HG03558 (cell line): ENCODE data around the gene NAALAD2.
"Not testable (repeated sequence)": the region's sequence is repeated elsewhere in the genome, so short reads cannot be mapped to it uniquely, and the experiment has no call there.

Experiments
- ATAC-seq: cut with Tn5 transposase; IDR thresholded peaks from one replicate; pipeline ENCODE4 v1.9.1; 2021; ENCODE audit warnings: moderate number of reproducible peaks; ENCODE audit not compliant: unreplicated experiment; ENCODE audit errors: extremely low read depth

NAALAD2 gene

GRCh38 chr11:90134478-90135003 is at the start of gene NAALAD2:
Gene NAALAD2 (plus strand): TSS chr11:90134663. CDS start chr11:90134759, 96 bp downstream.
- ATAC-seq: peak; percentile 82

- ATAC-seq: not testable (repeated sequence)
Measured at GRCh38 chr11:90085650-90086049, 48.8 kb upstream of the NAALAD2 start, which contains the start of gene UBTFL1. Gene UBTFL1 (plus strand): TSS chr11:90085950. CDS start chr11:90085950, 0 bp downstream.

- ATAC-seq: not testable (repeated sequence)
Measured at GRCh38 chr11:90088731-90089130, 45.7 kb upstream of the NAALAD2 start.

GRCh38 chr11:90095230-90095924 is 39.1 kb upstream of the NAALAD2 start:
- ATAC-seq: not testable (repeated sequence)

- ATAC-seq: not testable (repeated sequence)
Measured at GRCh38 chr11:90098261-90098660, 36.2 kb upstream of the NAALAD2 start.

- ATAC-seq: no peak
Measured at GRCh38 chr11:90100431-90100830, 34.0 kb upstream of the NAALAD2 start.

- ATAC-seq: no peak
Measured at GRCh38 chr11:90113541-90113940, 20.9 kb upstream of the NAALAD2 start.

GRCh38 chr11:90120191-90120590 is 14.3 kb upstream of the NAALAD2 start:
- no peak for ATAC-seq

- no peak for ATAC-seq
Measured at GRCh38 chr11:90124371-90124770, 10.1 kb upstream of the NAALAD2 start.

GRCh38 chr11:90124946-90125345 is 9.5 kb upstream of the NAALAD2 start:
- no peak for ATAC-seq

- no peak for ATAC-seq
Measured at GRCh38 chr11:90133560-90134477, 644 bp upstream of the NAALAD2 start.

GRCh38 chr11:90135016-90135415 is 553 bp downstream of the NAALAD2 start:
- ATAC-seq: no peak

- no peak for ATAC-seq
Measured at GRCh38 chr11:90148900-90149299, 14.4 kb downstream of the NAALAD2 start.

- not testable (repeated sequence) for ATAC-seq
Measured at GRCh38 chr11:90166982-90167573, 32.6 kb downstream of the NAALAD2 start.

GRCh38 chr11:90167704-90168103 is 33.2 kb downstream of the NAALAD2 start:
- ATAC-seq: not testable (repeated sequence)

GRCh38 chr11:90168571-90168970 is 34.1 kb downstream of the NAALAD2 start:
- no peak for ATAC-seq

GRCh38 chr11:90171359-90171758 is 36.9 kb downstream of the NAALAD2 start:
- ATAC-seq: no peak

GRCh38 chr11:90176069-90176468 is 41.6 kb downstream of the NAALAD2 start:
- ATAC-seq: no peak

GRCh38 chr11:90178751-90179150 is 44.3 kb downstream of the NAALAD2 start:
- no peak for ATAC-seq

- ATAC-seq: no peak
Measured at GRCh38 chr11:90179923-90180322, 45.5 kb downstream of the NAALAD2 start.
